Endothelial cell of umbilical vein (primary cell): Measurements from ENCODE around the gene SRSF1. TPM values are rescaled to one million over a fixed set of nuclear protein-coding genes. Genes with fewer than 3 reads are reported as not detected.

Experiments used
- BruUV-seq: library from RNA; stranded (reverse); fragments of 400-500 nt; replicated peaks from 2 replicates; lab custom pipeline; 2021; lab: Mats Ljungman, UMichigan
- CTCF ChIA-PET: fragments of 300-600, 350-600 bp; sonication (Branson Sonifier 250); formaldehyde crosslinking; loops from one replicate; lab custom pipeline; 2021; ENCODE audit warnings: antibody characterized with exemption, inconsistent platforms; lab: Charles Lee
- POLR2A ChIA-PET: fragments of 300-600, 350-600 bp; sonication (Branson Sonifier 250); formaldehyde crosslinking; loops from one replicate; lab custom pipeline; 2021; ENCODE audit warnings: antibody characterized with exemption, inconsistent platforms; lab: Charles Lee
- DNase-seq: peaks from one replicate; pipeline ENCODE4 v3.0.0-alpha.2; 2011; ENCODE audit warnings: low read depth, low spot score
- FAIRE-seq: peaks from 2 replicates; lab custom pipeline; 2011; peaks lifted over from hg19 to GRCh38; lab: Jason Lieb, UNC
- H2AFZ ChIP-seq: 2 replicates; pipeline ENCODE4 v1.6.0; 2012; ENCODE audit warnings: low read depth, low read length, control low read depth, inconsistent platforms
- H3K27ac ChIP-seq: 2 replicates; pipeline ENCODE4 v1.5.1; 2011; ENCODE audit warnings: low read depth, mild to moderate bottlenecking, control low read depth, low read length, moderate library complexity; ENCODE audit not compliant: insufficient read depth
- H3K27me3 ChIP-seq, 2 experiments: 2 replicates each; pipeline versions ENCODE4 v1.6.0 to v1.6.1; 2011; ENCODE audit warnings: low read length in 2 of 2, mixed read lengths in 1 of 2; ENCODE audit not compliant: control insufficient read depth in 2 of 2, insufficient read depth in 2 of 2
- H3K36me3 ChIP-seq, 2 experiments: 2 replicates in 1 of 2; 3 replicates in 1 of 2; pipeline ENCODE4 v1.5.1; 2011; ENCODE audit warnings: low read length in 2 of 2, mild to moderate bottlenecking in 1 of 2, moderate library complexity in 1 of 2; ENCODE audit not compliant: control insufficient read depth in 2 of 2, insufficient read depth in 2 of 2; ENCODE audit errors: extremely low read depth in 1 of 2
- H3K4me1 ChIP-seq: 3 replicates; pipeline ENCODE4 v1.5.1; 2011; ENCODE audit warnings: mild to moderate bottlenecking, low read length; ENCODE audit not compliant: control insufficient read depth, insufficient read depth; ENCODE audit errors: extremely low read depth
- H3K4me2 ChIP-seq: 2 replicates; pipeline ENCODE4 v1.6.1; 2011; ENCODE audit warnings: low read length, control low read depth, mixed read lengths; ENCODE audit not compliant: insufficient read depth
- H3K4me3 ChIP-seq, 3 experiments: fragments of 200-600 bp in 1 of 3; sonication (generic), shearing (Covaris generic) in 1 of 3; replicated peaks in 1 of 3; 2 replicates each; pipeline ENCODE4 v1.5.1; 2011 to 2016; ENCODE audit warnings: control low read depth in 3 of 3, low read length in 3 of 3, mild to moderate bottlenecking in 2 of 3, inconsistent platforms in 1 of 3, low read depth in 1 of 3, moderate library complexity in 1 of 3; ENCODE audit not compliant: insufficient read depth in 1 of 3
- H3K79me2 ChIP-seq: 2 replicates; pipeline ENCODE4 v1.6.0; 2012; ENCODE audit warnings: low read length, inconsistent platforms; ENCODE audit not compliant: control insufficient read depth, insufficient read depth
- H3K9ac ChIP-seq: replicated peaks from 2 replicates; pipeline ENCODE3; 2011; ENCODE audit warnings: low read length, control low read depth; ENCODE audit not compliant: insufficient read depth; ENCODE audit errors: extremely low read depth
- H3K9me1 ChIP-seq: replicated peaks from 3 replicates; pipeline ENCODE4 v1.6.0; 2011; ENCODE audit warnings: mild to moderate bottlenecking, low read length; ENCODE audit not compliant: control insufficient read depth, insufficient read depth; ENCODE audit errors: extremely low read depth
- H3K9me3 ChIP-seq: replicated peaks from 2 replicates; pipeline ENCODE4 v1.5.1; 2012; ENCODE audit warnings: low read length, inconsistent platforms; ENCODE audit not compliant: control insufficient read depth, insufficient read depth
- H4K20me1 ChIP-seq: replicated peaks from 2 replicates; pipeline ENCODE3; 2011; ENCODE audit warnings: mild to moderate bottlenecking, low read length; ENCODE audit not compliant: control insufficient read depth, insufficient read depth; ENCODE audit errors: extremely low read depth
- EZH2 ChIP-seq: IDR thresholded peaks from 2 replicates; pipeline ENCODE4 v1.6.1; 2012; ENCODE audit warnings: borderline replicate concordance, low read depth, mild to moderate bottlenecking, moderate library complexity, low read length, inconsistent platforms; ENCODE audit not compliant: severe bottlenecking
- FOS ChIP-seq: IDR thresholded peaks from 2 replicates; pipeline ENCODE4 v1.6.1; 2011; ENCODE audit warnings: mild to moderate bottlenecking, low read length, moderate library complexity, borderline replicate concordance; ENCODE audit not compliant: insufficient read depth
- GATA2 ChIP-seq: IDR thresholded peaks from 2 replicates; pipeline ENCODE4 v1.7.0; 2011; ENCODE audit warnings: low read depth, mild to moderate bottlenecking, moderate library complexity, mixed read lengths, low read length; ENCODE audit not compliant: insufficient read length, insufficient read depth
- JUN ChIP-seq: IDR thresholded peaks from 2 replicates; pipeline ENCODE4 v1.6.1; 2011; ENCODE audit warnings: borderline replicate concordance, low read depth; ENCODE audit not compliant: insufficient read length, insufficient read depth
- MAX ChIP-seq: IDR thresholded peaks from 2 replicates; pipeline ENCODE4 v1.6.1; 2011; ENCODE audit not compliant: insufficient read depth, insufficient read length
- MYC ChIP-seq: IDR thresholded peaks from one replicate; pipeline ENCODE4 v1.6.1; 2011; ENCODE audit warnings: mild to moderate bottlenecking, low read depth, low read length
- POLR2A ChIP-seq: IDR thresholded peaks from 2 replicates; pipeline ENCODE4 v1.6.1; 2012; ENCODE audit warnings: low read depth, mild to moderate bottlenecking, control low read depth, low read length
- POLR2AphosphoS5 ChIP-seq: IDR thresholded peaks from 2 replicates; pipeline ENCODE4 v1.6.1; 2012; ENCODE audit warnings: low read depth, mild to moderate bottlenecking, control low read depth, low read length, moderate library complexity; ENCODE audit not compliant: insufficient read depth
- dilution Hi-C: fragments of 300-500 bp; cut with MboI; formaldehyde crosslinking; loops from one replicate; pipeline ENCODE4 v1.15.0; 2019; ENCODE audit warnings: low sequenced_read_pairs; ENCODE audit not compliant: extremely low pct_ligation_motif_present
- intact Hi-C: fragments of 100-400 bp; cut with micrococcal nuclease; formaldehyde crosslinking; loops from one replicate; pipeline ENCODE4 v1.10.0; 2022
- polyA plus RNA-seq, 4 experiments: library from polyadenylated mRNA; depleted of rRNA in 3 of 4; stranded (reverse) in 3 of 4; unstranded in 1 of 4; fragments of >200 nt; gene quantifications; 2 replicates each; pipeline versions ENCODE4 v1.2.1 to v1.2.3, GENCODE V29; 2011 to 2012; ENCODE audit warnings: missing spikeins in 1 of 4
- total RNA-seq: library from RNA; stranded (reverse); gene quantifications from 2 replicates; pipeline ENCODE4 v1.2.3, GENCODE V29; 2021
- TF ChIP-seq, protein P1 (sequence below), 2 donors: IDR thresholded peaks; 1 replicate in 1 of 2; 2 replicates in 1 of 2; pipeline ENCODE4 v1.5.1; 2011; ENCODE audit warnings: low read length in 2 of 2, mild to moderate bottlenecking in 2 of 2, moderate library complexity in 2 of 2, control low read depth in 1 of 2, inconsistent platforms in 1 of 2, low read depth in 1 of 2; ENCODE audit not compliant: insufficient read depth in 1 of 2; ENCODE audit errors: extremely low read depth in 1 of 2

SRSF1 gene
- total and polyA plus RNA-seq, 2 donors (not counting 3 experiments of a cell fraction or from before 2014, with no cell fraction given), result 133 to 316 TPM

- FAIRE-seq, result no peak
- dilution Hi-C loops, result no loop called here
Observed at GRCh38 chr17:58020401-58020800, 13.4 kb upstream of the SRSF1 start.

More at GRCh38 chr17:58020401-58020800, 13.4 kb upstream of the SRSF1 start:
- no peak overlapping the region for H3K27ac ChIP-seq
- no TSS peak for BruUV-seq
- no peak overlapping the region for H3K4me3 ChIP-seq
- CTCF ChIA-PET, result no interaction called here
- no peaks in the 10 kb centered on the region for H4K20me1 ChIP-seq
- no peaks in the 10 kb centered on the region for H3K79me2 ChIP-seq
- no peaks in the 10 kb centered on the region for H3K9me1 ChIP-seq
- no peak overlapping the region for H2AFZ ChIP-seq
- no peak overlapping the region for H3K9ac ChIP-seq
- intact Hi-C loops, result no loop called here
- H3K4me1 ChIP-seq, result no peaks in the 10 kb centered on the region
- H3K36me3 ChIP-seq, result no peaks in the 10 kb centered on the region
- H3K4me2 ChIP-seq, result no peak overlapping the region
- no peak for DNase-seq
- TF ChIP-seq JUN, result no peak
- no peak for TF ChIP-seq MYC
- no peak for TF ChIP-seq POLR2AphosphoS5
- no peak for TF ChIP-seq FOS
- no peak for TF ChIP-seq MAX
- no peak for TF ChIP-seq GATA2
- TF ChIP-seq, protein P1, sequence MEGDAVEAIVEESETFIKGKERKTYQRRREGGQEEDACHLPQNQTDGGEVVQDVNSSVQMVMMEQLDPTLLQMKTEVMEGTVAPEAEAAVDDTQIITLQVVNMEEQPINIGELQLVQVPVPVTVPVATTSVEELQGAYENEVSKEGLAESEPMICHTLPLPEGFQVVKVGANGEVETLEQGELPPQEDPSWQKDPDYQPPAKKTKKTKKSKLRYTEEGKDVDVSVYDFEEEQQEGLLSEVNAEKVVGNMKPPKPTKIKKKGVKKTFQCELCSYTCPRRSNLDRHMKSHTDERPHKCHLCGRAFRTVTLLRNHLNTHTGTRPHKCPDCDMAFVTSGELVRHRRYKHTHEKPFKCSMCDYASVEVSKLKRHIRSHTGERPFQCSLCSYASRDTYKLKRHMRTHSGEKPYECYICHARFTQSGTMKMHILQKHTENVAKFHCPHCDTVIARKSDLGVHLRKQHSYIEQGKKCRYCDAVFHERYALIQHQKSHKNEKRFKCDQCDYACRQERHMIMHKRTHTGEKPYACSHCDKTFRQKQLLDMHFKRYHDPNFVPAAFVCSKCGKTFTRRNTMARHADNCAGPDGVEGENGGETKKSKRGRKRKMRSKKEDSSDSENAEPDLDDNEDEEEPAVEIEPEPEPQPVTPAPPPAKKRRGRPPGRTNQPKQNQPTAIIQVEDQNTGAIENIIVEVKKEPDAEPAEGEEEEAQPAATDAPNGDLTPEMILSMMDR (IDR thresholded peaks at IDR 0.05; ENCODE audit: extremely low read depth in 1 of 2, insufficient read depth in 1 of 2, low read depth in 1 of 2, low read length in 2 of 2), result no peak
- TF ChIP-seq POLR2A, result no peak
- no peak for TF ChIP-seq EZH2
- peaks cover 0 to 7% of the 10 kb centered on the region in 2 experiments for H3K27me3 ChIP-seq
- no peaks in the 10 kb centered on the region for H3K9me3 ChIP-seq
- POLR2A ChIA-PET, result no interaction called here
